B cell (primary cell): ENCODE data around the gene VMO1.

Experiments
- CTCF ChIP-seq: fragments of 200-600 bp; IDR thresholded peaks from one replicate; pipeline ENCODE4 v1.8.0; 2022; ENCODE audit warnings: antibody characterized with exemption, mild to moderate bottlenecking
- EZH2 ChIP-seq: IDR thresholded peaks from 2 replicates; pipeline ENCODE4 v1.6.1; 2012; ENCODE audit warnings: borderline replicate concordance, low read depth, mild to moderate bottlenecking, moderate library complexity, low read length; ENCODE audit not compliant: insufficient read depth, poor library complexity, severe bottlenecking

DNA sequence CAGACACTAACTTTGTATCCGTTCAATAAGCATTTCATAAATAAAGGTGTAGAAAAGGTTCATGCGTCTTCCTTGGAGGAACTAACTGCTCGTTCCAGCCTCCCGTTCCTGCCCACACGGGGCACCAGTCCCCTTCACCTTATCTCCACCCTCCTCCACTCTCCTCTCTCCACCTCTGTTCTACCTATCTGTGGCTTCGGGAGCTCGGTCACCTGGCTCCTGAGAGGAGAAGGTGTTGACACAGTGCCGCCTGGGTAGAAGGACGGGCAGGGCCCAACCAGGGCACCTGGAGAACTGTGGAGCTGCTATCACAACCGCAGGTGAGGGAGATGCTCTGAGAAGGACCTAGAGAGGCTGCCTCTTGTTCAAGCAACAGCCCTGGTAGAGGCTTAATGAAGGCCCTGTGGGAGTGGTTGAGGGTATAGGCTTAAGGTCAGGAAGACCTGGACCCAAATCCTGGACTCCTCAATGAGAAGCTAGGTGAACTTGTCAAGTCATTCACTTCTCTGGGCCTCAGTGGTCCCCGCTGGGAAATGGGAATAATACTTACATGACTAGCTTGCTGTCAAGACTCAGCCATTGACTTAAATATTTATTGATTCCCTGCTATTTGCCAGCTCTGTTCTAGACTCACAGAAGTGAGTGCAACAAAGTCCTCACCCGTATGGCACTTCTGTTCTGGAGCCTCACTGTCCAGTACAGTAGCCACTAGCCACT lies 37.4 kb upstream of the VMO1 start:
- TF ChIP-seq CTCF (no peak), EZH2 (no peak)
